Right kidney (tissue), 1 donor: Measurements from ENCODE around the gene PLD1.

Experiments used
- DNase-seq: peaks from one replicate; pipeline ENCODE4 v3.0.0-alpha.2; 2016

The PLD1 gene

DNA sequence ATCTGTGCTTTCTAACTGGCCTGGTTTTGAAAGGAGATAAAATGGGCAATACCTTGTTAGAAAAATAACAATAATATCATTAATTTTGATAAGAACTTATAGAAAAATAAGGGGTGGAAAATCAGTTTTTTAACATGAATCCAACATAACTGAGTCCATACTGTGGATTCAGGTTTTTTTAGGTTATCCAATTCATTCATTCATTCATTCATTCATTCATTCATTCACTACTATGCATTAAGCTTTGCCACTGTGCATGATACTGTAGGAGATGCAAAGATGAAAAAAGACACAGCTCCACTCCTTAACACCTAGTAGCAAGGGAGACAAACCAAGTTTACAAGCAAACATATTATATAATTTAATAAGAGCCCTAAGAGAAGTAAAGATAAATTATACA, 253.1 kb downstream of the PLD1 start:
- DNase-seq = no peak

DNA sequence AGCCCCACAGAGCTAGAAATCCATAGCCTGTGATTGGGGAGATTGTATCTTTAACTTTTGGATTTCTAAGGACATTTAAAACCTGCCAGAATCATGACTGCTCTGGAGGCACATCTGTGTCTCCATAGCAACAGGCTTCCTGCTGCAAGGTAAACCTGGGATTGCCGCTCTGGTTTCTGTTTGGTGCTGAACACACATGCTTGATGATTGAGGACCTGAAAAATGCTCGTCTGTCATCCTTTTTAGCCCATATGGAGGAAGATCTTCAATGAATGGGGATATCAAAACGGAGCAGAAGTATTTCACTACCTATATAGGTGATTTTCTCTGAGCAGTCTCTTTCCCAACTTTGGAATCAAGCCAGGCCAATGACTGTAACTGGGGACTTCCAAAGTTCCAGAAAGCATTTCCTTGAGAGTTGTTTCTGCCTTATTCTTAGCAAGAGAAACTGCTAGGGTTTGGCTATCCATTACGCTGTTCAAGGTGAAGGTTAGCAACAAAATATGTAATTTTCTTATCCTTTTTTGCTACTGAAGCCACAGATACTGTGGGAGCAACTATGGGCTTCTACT, 253.6 kb downstream of the PLD1 start:
- DNase-seq = no peak

GRCh38 chr3:171556148-171556547, 254.1 kb downstream of the PLD1 start:
- no peak for DNase-seq

- no peak for DNase-seq
These were observed 257.2 kb downstream of the PLD1 start for GRCh38 chr3:171553086-171553485.

DNA sequence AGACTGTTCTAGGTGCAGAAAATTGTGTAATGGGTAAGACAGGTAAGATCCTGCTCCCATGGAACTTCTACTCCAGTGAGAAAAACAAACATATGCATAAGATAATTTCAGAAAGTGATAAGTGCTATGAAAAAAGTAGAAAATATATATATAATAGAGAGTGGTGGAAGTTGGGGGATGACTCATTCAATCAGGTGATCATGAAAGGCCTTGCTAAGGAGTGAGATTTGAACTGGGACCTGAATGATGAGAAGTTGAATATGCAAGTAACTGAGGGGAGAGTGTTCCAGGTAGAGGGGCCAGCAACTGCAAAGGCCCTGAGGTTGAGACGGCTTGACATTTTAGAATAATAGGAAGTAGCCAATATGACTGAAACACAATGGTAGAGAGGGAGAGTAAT, 257.8 kb downstream of the PLD1 start:
- DNase-seq = no peak

GRCh38 chr3:171551296-171551695, 259.0 kb downstream of the PLD1 start:
- no peak for DNase-seq
